GM23338 (cell line): ENCODE data around the gene NPHP4. TPM values are rescaled to one million over a fixed set of nuclear protein-coding genes. Genes with fewer than 3 reads are reported as not detected.

Source experiments
- ATAC-seq: fragments of 200-7000 bp; cut with Tn5 transposase; 3 replicates; pipeline ENCODE4 v1.9.1; 2020
- DNase-seq: peaks from one replicate; pipeline ENCODE4 v3.0.0-alpha.2; 2015; ENCODE audit warnings: low spot score
- H2AFZ ChIP-seq: fragments of 200-600 bp; sonication (generic); 2 replicates; pipeline ENCODE4 v1.8.0; 2016; ENCODE audit warnings: antibody characterized with exemption, mild to moderate bottlenecking, moderate library complexity
- H3F3A ChIP-seq: fragments of 200-600 bp; sonication (generic); replicated peaks from 2 replicates; pipeline ENCODE4 v1.8.0; 2017; ENCODE audit warnings: antibody characterized with exemption, mixed run types, low read depth
- H3K27ac ChIP-seq: fragments of 200-600 bp; sonication (generic); 2 replicates; pipeline ENCODE4 v1.6.1; 2016; ENCODE audit warnings: low read depth
- H3K27me3 ChIP-seq: fragments of 200-600 bp; sonication (generic); 2 replicates; pipeline ENCODE4 v1.8.0; 2016; ENCODE audit warnings: mild to moderate bottlenecking, mixed run types, moderate library complexity; ENCODE audit not compliant: insufficient read depth
- H3K36me3 ChIP-seq: fragments of 200-600 bp; sonication (generic); 2 replicates; pipeline ENCODE4 v1.8.0; 2016; ENCODE audit warnings: mild to moderate bottlenecking; ENCODE audit not compliant: insufficient read depth
- H3K4me1 ChIP-seq: fragments of 200-600 bp; sonication (generic); 2 replicates; pipeline ENCODE4 v1.8.0; 2016; ENCODE audit warnings: mild to moderate bottlenecking, moderate library complexity; ENCODE audit not compliant: insufficient read depth
- H3K4me2 ChIP-seq: fragments of 200-600 bp; sonication (generic); 2 replicates; pipeline ENCODE4 v1.7.1; 2017; ENCODE audit warnings: mixed run types
- H3K4me3 ChIP-seq: fragments of 200-600 bp; sonication (generic); 2 replicates; pipeline ENCODE4 v1.6.1; 2016; ENCODE audit warnings: mixed run types
- H3K79me2 ChIP-seq: fragments of 200-600 bp; sonication (generic); replicated peaks from 2 replicates; pipeline ENCODE4 v1.8.0; 2017; ENCODE audit warnings: mild to moderate bottlenecking; ENCODE audit not compliant: insufficient read depth
- H3K9me2 ChIP-seq: fragments of 200-600 bp; sonication (generic); 2 replicates; pipeline ENCODE4 v1.8.0; 2017; ENCODE audit not compliant: insufficient read depth
- H4K20me1 ChIP-seq: fragments of 200-600 bp; sonication (generic); replicated peaks from 2 replicates; pipeline ENCODE4 v1.8.0; 2017; ENCODE audit warnings: mild to moderate bottlenecking; ENCODE audit not compliant: insufficient read depth
- H3K27ac Mint-ChIP-seq: 2 replicates; pipeline ENCODE4 v1.8.0; 2020; ENCODE audit warnings: inconsistent platforms, mild to moderate bottlenecking, moderate library complexity, mixed read lengths
- H3K27me3 Mint-ChIP-seq: 3 replicates; pipeline ENCODE4 v1.8.0; 2022; ENCODE audit warnings: low read depth, mild to moderate bottlenecking, moderate library complexity, mixed read lengths, inconsistent platforms; ENCODE audit not compliant: insufficient read depth, poor library complexity
- H3K36me3 Mint-ChIP-seq: 3 replicates; pipeline ENCODE4 v1.8.0; 2021; ENCODE audit warnings: low read depth, mild to moderate bottlenecking, inconsistent platforms, moderate library complexity, mixed read lengths
- H3K4me1 Mint-ChIP-seq: 3 replicates; pipeline ENCODE4 v1.8.0; 2020; ENCODE audit warnings: mild to moderate bottlenecking, inconsistent platforms, mixed read lengths
- H3K4me3 Mint-ChIP-seq: 3 replicates; pipeline ENCODE4 v1.8.0; 2021; ENCODE audit warnings: moderate library complexity, mild to moderate bottlenecking, inconsistent platforms, mixed read lengths
- H3K9me3 Mint-ChIP-seq: 3 replicates; pipeline ENCODE4 v1.8.0; 2020; ENCODE audit warnings: moderate library complexity, mild to moderate bottlenecking, inconsistent platforms, mixed read lengths
- CREB1 ChIP-seq: fragments of 250-450 bp; sonication (Bioruptor Pico); IDR thresholded peaks from 2 replicates; pipeline ENCODE4 v1.5.0; 2020; ENCODE audit warnings: low read depth, mild to moderate bottlenecking, moderate library complexity
- EZH2 ChIP-seq: fragments of 200-600 bp; sonication (generic); IDR thresholded peaks from one replicate; pipeline ENCODE4 v1.8.0; 2017; ENCODE audit warnings: antibody characterized with exemption, mild to moderate bottlenecking, low read depth; ENCODE audit not compliant: unreplicated experiment
- EZH2phosphoT487 ChIP-seq: fragments of 200-600 bp; sonication (generic); IDR thresholded peaks from one replicate; pipeline ENCODE4 v1.8.1; 2018; ENCODE audit warnings: antibody characterized with exemption; ENCODE audit not compliant: unreplicated experiment
- JUNB ChIP-seq: IDR thresholded peaks from one replicate; pipeline ENCODE4 v1.6.1; 2016; ENCODE audit warnings: antibody characterized with exemption; ENCODE audit not compliant: unreplicated experiment
- NANOG ChIP-seq: IDR thresholded peaks from 2 replicates; pipeline ENCODE4 v1.6.1; 2016; ENCODE audit warnings: antibody characterized with exemption, borderline replicate concordance
- POLR2AphosphoS5 ChIP-seq: IDR thresholded peaks from 2 replicates; pipeline ENCODE4 v1.6.1; 2016; ENCODE audit warnings: antibody characterized with exemption, low read depth
- STAT1 ChIP-seq: IDR thresholded peaks from one replicate; pipeline ENCODE4 v1.6.1; 2016; ENCODE audit warnings: antibody characterized with exemption; ENCODE audit not compliant: unreplicated experiment
- ZNF114 ChIP-seq: fragments of 250-450 bp; sonication (Bioruptor Pico); IDR thresholded peaks from 2 replicates; pipeline ENCODE4 v1.5.0; 2020; ENCODE audit warnings: mild to moderate bottlenecking, moderate library complexity
- ZNF331 ChIP-seq: fragments of 250-450 bp; sonication (Bioruptor Pico); IDR thresholded peaks from 2 replicates; pipeline ENCODE4 v1.5.0; 2020; ENCODE audit warnings: low read depth, mild to moderate bottlenecking, moderate library complexity
- polyA plus RNA-seq: library from polyadenylated mRNA; unstranded; fragments of >200 nt; fragmentation: Nextera tagmentation; extraction: Ambion mirVana; gene quantifications from 2 replicates; pipeline ENCODE4 v1.2.1, GENCODE V29; 2016
- total RNA-seq: library from RNA; depleted of rRNA; stranded (reverse); fragments of >200 nt; shearing (Covaris generic); gene quantifications from 2 replicates; pipeline ENCODE4 v1.2.3, GENCODE V29; 2014
- TF ChIP-seq, protein P1 (sequence below): IDR thresholded peaks from one replicate; pipeline ENCODE4 v1.6.1; 2018; ENCODE audit warnings: antibody characterized with exemption; ENCODE audit not compliant: unreplicated experiment
- TF ChIP-seq, protein P2 (sequence below): fragments of 250-450 bp; sonication (Bioruptor Pico); IDR thresholded peaks from 2 replicates; pipeline ENCODE4 v1.5.0; 2020; ENCODE audit warnings: mild to moderate bottlenecking, moderate library complexity
- TF ChIP-seq, protein P3 (sequence below), 2 experiments: fragments of 200-600 bp in 1 of 2; sonication (generic) in 1 of 2; conservative IDR thresholded peaks; 2 replicates each; pipeline versions ENCODE4 v1.5.1 to v1.6.1; 2016 to 2017; ENCODE audit warnings: antibody characterized with exemption in 2 of 2, low read depth in 2 of 2, mild to moderate bottlenecking in 2 of 2, moderate library complexity in 1 of 2
- TF ChIP-seq, protein P4 (sequence below): IDR thresholded peaks from 2 replicates; pipeline ENCODE4 v1.6.1; 2016; ENCODE audit warnings: antibody characterized with exemption

Gene NPHP4
- total and polyA plus RNA-seq, 2 experiments from 2014 or later, result 2.5 to 12.4 TPM

DNA sequence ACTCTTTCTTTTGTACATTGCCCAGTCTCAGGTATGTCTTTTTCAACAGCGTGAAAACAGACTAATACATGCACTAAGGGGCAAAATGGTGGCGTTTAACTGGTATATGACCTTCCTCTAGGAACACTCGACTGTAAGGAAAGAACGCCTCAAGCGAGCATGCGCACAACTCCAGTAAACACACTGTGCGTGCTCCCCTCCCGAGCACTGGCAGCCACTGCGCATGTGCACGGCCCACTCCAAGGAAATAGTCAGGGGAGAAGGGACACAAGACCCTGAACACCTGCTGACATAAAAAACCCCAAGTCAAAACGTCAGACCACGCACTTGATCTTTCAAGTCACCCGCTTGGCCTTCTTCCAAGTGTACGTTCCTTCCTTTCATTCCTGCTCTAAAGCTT lies 173.5 kb downstream of the NPHP4 start:
- H3K4me2 ChIP-seq, result no peak overlapping the region
- H3K27ac ChIP-seq, result no peak overlapping the region
- H3K79me2 ChIP-seq, result no peaks in the 10 kb centered on the region
- Mint-ChIP-seq H3K27ac (no peak overlapping the region), H3K4me1 (no peaks in the 10 kb centered on the region), H3K27me3 (peaks cover 4% of the 10 kb centered on the region), H3K9me3 (peaks cover 17% of the 10 kb centered on the region), H3K4me3 (no peak overlapping the region), H3K36me3 (peaks cover 7% of the 10 kb centered on the region)
- H3K27me3 ChIP-seq, result no peaks in the 10 kb centered on the region
- H3K9me2 ChIP-seq, result no peaks in the 10 kb centered on the region
- H3K36me3 ChIP-seq, result 0 out of 2 replicates have a peak, but pooled peaks cover 4% of the 10 kb centered on the region
- ATAC-seq, result no peak
- H3K4me1 ChIP-seq, result no peaks in the 10 kb centered on the region
- DNase-seq, result no peak
- H4K20me1 ChIP-seq, result no peaks in the 10 kb centered on the region
- TF ChIP-seq STAT1 (no peak), ZNF331 (CRISPR knock-in tag) (no peak), NANOG (no peak), CREB1 (CRISPR knock-in tag) (no peak), JUNB (no peak), EZH2phosphoT487 (no peak), ZNF114 (no peak), EZH2 (no peak), POLR2AphosphoS5 (no peak)
- TF ChIP-seq, protein P1, sequence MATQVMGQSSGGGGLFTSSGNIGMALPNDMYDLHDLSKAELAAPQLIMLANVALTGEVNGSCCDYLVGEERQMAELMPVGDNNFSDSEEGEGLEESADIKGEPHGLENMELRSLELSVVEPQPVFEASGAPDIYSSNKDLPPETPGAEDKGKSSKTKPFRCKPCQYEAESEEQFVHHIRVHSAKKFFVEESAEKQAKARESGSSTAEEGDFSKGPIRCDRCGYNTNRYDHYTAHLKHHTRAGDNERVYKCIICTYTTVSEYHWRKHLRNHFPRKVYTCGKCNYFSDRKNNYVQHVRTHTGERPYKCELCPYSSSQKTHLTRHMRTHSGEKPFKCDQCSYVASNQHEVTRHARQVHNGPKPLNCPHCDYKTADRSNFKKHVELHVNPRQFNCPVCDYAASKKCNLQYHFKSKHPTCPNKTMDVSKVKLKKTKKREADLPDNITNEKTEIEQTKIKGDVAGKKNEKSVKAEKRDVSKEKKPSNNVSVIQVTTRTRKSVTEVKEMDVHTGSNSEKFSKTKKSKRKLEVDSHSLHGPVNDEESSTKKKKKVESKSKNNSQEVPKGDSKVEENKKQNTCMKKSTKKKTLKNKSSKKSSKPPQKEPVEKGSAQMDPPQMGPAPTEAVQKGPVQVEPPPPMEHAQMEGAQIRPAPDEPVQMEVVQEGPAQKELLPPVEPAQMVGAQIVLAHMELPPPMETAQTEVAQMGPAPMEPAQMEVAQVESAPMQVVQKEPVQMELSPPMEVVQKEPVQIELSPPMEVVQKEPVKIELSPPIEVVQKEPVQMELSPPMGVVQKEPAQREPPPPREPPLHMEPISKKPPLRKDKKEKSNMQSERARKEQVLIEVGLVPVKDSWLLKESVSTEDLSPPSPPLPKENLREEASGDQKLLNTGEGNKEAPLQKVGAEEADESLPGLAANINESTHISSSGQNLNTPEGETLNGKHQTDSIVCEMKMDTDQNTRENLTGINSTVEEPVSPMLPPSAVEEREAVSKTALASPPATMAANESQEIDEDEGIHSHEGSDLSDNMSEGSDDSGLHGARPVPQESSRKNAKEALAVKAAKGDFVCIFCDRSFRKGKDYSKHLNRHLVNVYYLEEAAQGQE, result no peak
- TF ChIP-seq, protein P2, sequence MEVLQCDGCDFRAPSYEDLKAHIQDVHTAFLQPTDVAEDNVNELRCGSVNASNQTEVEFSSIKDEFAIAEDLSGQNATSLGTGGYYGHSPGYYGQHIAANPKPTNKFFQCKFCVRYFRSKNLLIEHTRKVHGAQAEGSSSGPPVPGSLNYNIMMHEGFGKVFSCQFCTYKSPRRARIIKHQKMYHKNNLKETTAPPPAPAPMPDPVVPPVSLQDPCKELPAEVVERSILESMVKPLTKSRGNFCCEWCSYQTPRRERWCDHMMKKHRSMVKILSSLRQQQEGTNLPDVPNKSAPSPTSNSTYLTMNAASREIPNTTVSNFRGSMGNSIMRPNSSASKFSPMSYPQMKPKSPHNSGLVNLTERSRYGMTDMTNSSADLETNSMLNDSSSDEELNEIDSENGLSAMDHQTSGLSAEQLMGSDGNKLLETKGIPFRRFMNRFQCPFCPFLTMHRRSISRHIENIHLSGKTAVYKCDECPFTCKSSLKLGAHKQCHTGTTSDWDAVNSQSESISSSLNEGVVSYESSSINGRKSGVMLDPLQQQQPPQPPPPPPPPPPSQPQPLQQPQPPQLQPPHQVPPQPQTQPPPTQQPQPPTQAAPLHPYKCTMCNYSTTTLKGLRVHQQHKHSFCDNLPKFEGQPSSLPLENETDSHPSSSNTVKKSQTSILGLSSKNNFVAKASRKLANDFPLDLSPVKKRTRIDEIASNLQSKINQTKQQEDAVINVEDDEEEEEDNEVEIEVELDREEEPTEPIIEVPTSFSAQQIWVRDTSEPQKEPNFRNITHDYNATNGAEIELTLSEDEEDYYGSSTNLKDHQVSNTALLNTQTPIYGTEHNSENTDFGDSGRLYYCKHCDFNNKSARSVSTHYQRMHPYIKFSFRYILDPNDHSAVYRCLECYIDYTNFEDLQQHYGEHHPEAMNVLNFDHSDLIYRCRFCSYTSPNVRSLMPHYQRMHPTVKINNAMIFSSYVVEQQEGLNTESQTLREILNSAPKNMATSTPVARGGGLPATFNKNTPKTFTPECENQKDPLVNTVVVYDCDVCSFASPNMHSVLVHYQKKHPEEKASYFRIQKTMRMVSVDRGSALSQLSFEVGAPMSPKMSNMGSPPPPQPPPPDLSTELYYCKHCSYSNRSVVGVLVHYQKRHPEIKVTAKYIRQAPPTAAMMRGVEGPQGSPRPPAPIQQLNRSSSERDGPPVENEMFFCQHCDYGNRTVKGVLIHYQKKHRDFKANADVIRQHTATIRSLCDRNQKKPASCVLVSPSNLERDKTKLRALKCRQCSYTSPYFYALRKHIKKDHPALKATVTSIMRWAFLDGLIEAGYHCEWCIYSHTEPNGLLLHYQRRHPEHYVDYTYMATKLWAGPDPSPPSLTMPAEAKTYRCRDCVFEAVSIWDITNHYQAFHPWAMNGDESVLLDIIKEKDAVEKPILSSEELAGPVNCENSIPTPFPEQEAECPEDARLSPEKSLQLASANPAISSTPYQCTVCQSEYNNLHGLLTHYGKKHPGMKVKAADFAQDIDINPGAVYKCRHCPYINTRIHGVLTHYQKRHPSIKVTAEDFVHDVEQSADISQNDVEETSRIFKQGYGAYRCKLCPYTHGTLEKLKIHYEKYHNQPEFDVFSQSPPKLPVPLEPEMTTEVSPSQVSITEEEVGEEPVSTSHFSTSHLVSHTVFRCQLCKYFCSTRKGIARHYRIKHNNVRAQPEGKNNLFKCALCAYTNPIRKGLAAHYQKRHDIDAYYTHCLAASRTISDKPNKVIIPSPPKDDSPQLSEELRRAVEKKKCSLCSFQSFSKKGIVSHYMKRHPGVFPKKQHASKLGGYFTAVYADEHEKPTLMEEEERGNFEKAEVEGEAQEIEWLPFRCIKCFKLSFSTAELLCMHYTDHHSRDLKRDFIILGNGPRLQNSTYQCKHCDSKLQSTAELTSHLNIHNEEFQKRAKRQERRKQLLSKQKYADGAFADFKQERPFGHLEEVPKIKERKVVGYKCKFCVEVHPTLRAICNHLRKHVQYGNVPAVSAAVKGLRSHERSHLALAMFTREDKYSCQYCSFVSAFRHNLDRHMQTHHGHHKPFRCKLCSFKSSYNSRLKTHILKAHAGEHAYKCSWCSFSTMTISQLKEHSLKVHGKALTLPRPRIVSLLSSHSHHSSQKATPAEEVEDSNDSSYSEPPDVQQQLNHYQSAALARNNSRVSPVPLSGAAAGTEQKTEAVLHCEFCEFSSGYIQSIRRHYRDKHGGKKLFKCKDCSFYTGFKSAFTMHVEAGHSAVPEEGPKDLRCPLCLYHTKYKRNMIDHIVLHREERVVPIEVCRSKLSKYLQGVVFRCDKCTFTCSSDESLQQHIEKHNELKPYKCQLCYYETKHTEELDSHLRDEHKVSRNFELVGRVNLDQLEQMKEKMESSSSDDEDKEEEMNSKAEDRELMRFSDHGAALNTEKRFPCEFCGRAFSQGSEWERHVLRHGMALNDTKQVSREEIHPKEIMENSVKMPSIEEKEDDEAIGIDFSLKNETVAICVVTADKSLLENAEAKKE (CRISPR knock-in tag), result no peak
- TF ChIP-seq, protein P3, sequence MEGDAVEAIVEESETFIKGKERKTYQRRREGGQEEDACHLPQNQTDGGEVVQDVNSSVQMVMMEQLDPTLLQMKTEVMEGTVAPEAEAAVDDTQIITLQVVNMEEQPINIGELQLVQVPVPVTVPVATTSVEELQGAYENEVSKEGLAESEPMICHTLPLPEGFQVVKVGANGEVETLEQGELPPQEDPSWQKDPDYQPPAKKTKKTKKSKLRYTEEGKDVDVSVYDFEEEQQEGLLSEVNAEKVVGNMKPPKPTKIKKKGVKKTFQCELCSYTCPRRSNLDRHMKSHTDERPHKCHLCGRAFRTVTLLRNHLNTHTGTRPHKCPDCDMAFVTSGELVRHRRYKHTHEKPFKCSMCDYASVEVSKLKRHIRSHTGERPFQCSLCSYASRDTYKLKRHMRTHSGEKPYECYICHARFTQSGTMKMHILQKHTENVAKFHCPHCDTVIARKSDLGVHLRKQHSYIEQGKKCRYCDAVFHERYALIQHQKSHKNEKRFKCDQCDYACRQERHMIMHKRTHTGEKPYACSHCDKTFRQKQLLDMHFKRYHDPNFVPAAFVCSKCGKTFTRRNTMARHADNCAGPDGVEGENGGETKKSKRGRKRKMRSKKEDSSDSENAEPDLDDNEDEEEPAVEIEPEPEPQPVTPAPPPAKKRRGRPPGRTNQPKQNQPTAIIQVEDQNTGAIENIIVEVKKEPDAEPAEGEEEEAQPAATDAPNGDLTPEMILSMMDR (conservative IDR thresholded peaks at IDR 0.05; ENCODE audit: low read depth in 2 of 2), result no peak
- TF ChIP-seq, protein P4, sequence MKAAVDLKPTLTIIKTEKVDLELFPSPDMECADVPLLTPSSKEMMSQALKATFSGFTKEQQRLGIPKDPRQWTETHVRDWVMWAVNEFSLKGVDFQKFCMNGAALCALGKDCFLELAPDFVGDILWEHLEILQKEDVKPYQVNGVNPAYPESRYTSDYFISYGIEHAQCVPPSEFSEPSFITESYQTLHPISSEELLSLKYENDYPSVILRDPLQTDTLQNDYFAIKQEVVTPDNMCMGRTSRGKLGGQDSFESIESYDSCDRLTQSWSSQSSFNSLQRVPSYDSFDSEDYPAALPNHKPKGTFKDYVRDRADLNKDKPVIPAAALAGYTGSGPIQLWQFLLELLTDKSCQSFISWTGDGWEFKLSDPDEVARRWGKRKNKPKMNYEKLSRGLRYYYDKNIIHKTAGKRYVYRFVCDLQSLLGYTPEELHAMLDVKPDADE, result no peak
- H3K4me3 ChIP-seq, result no peak overlapping the region
- no peaks in the 10 kb centered on the region for H3F3A ChIP-seq
- no peak overlapping the region for H2AFZ ChIP-seq
